GM12872 (cell line): ENCODE data around the gene SNRPA.

Experiments
- TF ChIP-seq, protein P1 (sequence below): IDR thresholded peaks from 3 replicates; pipeline ENCODE4 v1.5.1; 2011; ENCODE audit warnings: low read depth, mild to moderate bottlenecking, low read length, moderate library complexity; ENCODE audit not compliant: insufficient read depth

SNRPA gene

GRCh38 chr19:40750874-40751537, at the start of gene SNRPA:
TSS of gene SNRPA (plus strand) at chr19:40751203. CDS start at chr19:40751409, 206 bp downstream.
- TF ChIP-seq, protein P1, sequence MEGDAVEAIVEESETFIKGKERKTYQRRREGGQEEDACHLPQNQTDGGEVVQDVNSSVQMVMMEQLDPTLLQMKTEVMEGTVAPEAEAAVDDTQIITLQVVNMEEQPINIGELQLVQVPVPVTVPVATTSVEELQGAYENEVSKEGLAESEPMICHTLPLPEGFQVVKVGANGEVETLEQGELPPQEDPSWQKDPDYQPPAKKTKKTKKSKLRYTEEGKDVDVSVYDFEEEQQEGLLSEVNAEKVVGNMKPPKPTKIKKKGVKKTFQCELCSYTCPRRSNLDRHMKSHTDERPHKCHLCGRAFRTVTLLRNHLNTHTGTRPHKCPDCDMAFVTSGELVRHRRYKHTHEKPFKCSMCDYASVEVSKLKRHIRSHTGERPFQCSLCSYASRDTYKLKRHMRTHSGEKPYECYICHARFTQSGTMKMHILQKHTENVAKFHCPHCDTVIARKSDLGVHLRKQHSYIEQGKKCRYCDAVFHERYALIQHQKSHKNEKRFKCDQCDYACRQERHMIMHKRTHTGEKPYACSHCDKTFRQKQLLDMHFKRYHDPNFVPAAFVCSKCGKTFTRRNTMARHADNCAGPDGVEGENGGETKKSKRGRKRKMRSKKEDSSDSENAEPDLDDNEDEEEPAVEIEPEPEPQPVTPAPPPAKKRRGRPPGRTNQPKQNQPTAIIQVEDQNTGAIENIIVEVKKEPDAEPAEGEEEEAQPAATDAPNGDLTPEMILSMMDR: no peak

- TF ChIP-seq, protein P1: no peak
Measured at GRCh38 chr19:40701758-40702157, 49.2 kb upstream of the SNRPA start.

DNA sequence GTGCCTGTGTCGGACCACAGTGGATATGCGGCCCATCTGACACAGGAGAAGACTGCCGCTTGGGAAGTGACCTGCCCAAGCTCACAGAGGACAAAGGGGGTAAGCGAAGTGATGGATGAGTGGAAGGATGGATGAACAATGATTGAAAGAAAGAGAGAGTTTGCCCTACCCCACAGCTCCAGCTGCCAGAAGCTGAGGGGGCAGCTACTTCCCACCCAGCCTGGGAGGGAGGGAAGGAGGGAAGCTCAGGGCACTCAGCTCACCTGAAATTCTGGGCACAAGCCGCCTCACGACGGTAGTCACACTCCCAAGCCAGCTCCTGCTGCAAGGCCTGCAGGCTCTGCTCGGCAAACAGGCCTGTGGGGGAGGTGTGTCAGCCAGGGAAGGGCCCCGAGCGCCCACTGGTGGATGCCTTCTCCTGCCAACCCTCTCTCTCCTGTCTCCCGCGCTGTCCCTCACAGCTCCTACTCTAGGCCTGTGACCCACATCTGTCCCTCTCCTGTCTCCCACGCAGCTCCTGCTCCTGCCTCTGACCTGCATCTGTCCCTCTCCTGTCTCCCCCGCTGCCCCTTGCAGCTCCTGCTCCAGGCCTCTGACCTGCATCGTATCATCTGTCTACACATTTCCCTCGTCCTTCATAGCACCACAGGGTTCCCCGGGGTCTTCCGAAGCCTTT, 48.5 kb upstream of the SNRPA start:
- TF ChIP-seq, protein P1: no peak

GRCh38 chr19:40703029-40703755, 47.8 kb upstream of the SNRPA start:
- TF ChIP-seq, protein P1: no peak

DNA sequence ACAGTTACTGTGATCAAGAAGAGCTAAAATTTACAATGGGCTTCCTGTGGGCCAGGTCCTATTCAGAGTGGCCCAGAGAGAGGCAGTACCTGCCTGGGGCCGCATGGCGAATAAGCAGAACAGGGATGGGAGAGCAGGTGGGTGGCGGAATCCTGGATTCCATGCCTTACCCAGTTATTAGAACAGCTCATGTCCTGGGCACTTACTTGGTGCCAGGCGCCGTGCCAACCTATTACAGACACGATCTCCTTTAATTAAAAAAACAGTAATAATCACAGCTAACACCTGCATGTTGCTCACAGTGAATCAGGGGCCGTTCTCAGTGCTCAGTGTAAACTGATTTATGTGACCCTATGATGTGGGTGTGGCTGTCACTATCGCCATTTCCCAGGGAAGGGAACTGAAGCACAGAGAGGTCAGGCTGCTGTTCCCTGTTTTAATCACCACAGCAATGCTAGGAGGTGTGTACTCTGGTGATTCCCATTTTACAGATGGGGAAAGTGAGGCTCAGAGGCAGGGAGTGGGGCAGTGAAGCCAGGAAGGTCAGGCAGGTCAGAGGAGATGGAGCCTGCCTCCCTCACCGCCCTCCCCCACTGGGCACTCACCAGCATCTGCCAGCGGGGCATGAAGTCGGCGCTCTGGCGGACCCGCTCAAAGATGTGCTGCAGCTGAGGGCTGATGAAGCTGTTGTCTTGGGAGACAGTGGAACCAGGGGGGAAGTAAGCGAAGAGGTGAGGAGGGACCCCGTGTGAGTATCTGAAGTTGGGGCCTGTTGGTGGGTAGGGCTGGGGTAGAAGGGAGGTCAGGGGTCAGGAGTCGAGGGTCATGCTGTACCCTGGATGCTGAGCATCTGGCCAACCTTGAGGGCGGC, 46.3 kb upstream of the SNRPA start:
- TF ChIP-seq, protein P1: no peak

DNA sequence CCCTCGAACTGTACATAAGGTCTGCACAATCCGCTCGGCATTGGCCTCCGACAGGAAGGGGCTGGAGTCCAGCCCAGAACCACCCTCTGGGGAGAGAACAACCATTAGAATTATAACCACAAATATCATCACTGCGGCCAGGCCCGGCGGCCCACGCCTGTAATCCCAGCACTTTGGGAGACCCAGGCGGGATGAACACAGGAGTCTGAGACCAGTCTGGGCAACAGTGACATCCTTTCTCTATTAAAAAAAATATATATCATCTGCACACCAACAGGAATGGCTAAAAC, 45.7 kb upstream of the SNRPA start:
- TF ChIP-seq, protein P1: no peak
